PC-9 (cell line): ENCODE data around the gene SPTSSA.

ENCODE experiments used
- EZH2 ChIP-seq: fragments of 200-600 bp; sonication (generic); IDR thresholded peaks from 2 replicates; pipeline ENCODE4 v1.8.0; 2017; ENCODE audit warnings: antibody characterized with exemption, low read depth
- TF ChIP-seq, protein P1 (sequence below): fragments of 200-600 bp; sonication (generic); conservative IDR thresholded peaks from 2 replicates; pipeline ENCODE4 v1.6.1; 2017; ENCODE audit warnings: mixed run types, antibody characterized with exemption, mild to moderate bottlenecking, moderate library complexity

DNA sequence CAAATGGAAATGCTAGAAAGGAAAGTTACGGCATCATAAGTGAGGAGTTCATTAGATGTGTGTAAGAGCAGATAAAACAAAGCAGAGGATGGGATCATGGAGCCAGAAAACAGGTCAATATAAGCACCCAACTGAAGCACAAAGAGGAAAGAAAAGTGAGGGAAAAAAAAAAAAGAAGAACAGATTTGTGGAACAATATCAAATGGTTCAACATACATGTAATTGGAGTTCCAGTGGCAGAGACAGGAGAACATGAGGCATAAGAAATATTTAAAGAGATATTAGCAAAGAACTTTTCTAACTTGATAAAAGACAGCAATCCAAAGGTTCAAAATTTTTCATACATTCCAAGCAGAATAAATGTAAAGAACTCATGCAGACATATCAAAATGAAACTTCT is 54.1 kb downstream of the SPTSSA start:
- TF ChIP-seq, protein P1, sequence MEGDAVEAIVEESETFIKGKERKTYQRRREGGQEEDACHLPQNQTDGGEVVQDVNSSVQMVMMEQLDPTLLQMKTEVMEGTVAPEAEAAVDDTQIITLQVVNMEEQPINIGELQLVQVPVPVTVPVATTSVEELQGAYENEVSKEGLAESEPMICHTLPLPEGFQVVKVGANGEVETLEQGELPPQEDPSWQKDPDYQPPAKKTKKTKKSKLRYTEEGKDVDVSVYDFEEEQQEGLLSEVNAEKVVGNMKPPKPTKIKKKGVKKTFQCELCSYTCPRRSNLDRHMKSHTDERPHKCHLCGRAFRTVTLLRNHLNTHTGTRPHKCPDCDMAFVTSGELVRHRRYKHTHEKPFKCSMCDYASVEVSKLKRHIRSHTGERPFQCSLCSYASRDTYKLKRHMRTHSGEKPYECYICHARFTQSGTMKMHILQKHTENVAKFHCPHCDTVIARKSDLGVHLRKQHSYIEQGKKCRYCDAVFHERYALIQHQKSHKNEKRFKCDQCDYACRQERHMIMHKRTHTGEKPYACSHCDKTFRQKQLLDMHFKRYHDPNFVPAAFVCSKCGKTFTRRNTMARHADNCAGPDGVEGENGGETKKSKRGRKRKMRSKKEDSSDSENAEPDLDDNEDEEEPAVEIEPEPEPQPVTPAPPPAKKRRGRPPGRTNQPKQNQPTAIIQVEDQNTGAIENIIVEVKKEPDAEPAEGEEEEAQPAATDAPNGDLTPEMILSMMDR, result no peak
- TF ChIP-seq EZH2, result no peak
